Measurements from ENCODE around the gene DLX3.

DLX3 gene

GRCh38 chr17:50024808-50025207 is 29.8 kb upstream of the DLX3 start:
- DNase-seq (ENCODE audit: low read depth, low spot score) = no peak

DNA sequence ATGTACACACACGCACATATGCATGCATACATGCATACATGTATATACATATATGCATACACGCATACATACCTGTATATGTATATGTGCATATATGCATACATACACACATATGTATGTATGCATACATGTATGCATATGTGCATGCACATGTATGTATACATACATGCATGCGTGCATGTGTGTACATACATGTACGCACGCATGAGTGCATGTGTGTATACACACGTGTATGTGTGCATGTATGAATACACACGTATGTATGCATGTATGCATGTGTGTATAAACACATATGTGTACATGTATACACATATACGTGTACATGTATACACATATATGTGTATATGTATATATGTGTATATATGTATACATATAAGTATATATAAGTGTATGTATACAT is 28.5 kb upstream of the DLX3 start:
- DNase-seq (ENCODE audit: low read depth, low spot score) = no peak

DNA sequence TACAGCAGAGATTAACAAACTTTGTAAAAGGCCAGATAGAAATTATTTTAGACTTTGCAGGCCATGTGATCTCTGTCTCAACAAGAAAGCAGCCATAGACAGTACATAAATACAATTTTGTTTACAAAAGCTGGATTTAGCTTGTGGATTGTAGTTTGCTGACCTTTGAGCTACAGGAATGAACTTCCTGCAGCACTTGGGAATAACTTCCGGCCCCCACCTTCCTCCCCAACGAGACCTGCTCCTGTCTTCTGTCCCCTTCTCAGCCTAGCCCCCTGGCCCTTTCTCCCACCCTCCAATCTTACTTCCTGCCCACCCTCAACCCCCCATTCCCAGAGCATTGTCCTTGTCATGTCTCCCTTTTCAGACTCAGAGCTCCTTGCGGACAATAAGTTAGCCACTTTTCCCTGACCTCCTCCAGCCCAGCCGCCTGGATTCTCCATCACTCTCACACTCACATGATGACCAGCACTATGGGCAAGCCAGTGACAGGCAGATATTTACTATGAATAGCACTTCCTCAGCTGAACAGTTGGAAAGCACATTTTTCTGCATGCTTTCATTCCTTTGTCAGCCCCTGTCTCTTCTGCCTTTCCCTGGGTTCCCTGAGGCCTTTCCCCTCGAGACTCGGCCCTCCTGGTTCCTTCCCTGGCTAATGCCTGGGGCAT is 27.6 kb upstream of the DLX3 start:
- no peak for DNase-seq (ENCODE audit: low read depth, low spot score)

- DNase-seq (ENCODE audit: low read depth, low spot score) = no peak
Measured at GRCh38 chr17:50021681-50022370, 26.8 kb upstream of the DLX3 start.

DNA sequence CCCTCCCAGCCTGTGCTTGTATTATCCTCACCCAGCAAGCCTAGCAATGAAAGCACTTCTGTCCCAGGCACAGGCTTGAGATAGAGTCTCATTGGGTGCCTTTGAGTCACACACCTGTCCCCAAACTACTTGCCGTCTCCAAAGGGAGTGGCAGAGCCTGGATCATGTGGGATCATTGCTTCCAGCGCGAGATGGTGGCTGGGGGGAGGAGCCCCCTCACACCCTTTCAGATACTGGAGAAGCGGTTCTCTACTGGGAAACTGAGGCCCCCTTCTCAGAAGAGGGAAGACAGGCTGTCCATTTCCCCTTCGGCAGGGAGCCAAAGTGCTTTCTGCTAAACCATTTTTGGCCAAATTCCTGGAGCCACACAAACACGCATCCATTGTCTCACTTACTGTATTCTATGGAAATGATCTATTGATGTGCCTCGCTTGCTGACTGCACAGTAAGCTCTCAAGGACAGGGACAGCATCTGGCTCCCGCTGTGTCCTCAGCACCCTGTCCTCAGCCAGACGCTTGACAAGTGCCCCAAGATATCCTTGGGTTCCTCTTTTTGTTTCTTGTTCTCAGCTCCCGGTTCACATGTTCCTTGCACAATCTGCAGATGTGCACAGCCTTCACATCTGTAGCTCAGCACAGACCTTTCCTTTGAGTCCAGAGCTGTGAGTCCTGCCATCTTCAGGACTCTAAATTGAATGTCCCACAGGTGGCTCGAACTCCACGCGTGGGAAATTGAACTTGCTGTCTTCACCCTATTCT is 26.0 kb upstream of the DLX3 start:
- no peak for DNase-seq (ENCODE audit: low read depth, low spot score)

DNA sequence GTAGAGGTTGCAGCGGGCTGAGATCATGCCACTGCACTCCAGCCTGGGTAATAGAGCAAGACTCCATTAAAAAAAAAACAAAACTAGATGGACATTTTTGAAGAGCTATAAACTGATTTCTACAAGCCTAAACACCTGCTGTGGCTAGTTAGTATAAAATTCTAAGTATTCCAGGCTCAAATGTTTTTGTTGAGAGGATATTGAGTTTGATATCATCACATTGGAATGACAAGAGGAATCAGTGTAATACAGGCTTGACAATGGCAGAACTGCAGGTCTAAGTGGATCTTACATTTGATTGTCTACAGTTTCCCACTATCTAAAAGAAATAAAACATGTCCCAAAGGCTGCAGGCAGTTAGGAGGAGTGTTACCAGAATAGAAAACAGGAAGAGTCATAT is 23.9 kb upstream of the DLX3 start:
- DNase-seq (ENCODE audit: low read depth, low spot score) = no peak

- no peak for DNase-seq (ENCODE audit: low read depth, low spot score)
Measured at GRCh38 chr17:50015146-50015545, 20.1 kb upstream of the DLX3 start.

DNA sequence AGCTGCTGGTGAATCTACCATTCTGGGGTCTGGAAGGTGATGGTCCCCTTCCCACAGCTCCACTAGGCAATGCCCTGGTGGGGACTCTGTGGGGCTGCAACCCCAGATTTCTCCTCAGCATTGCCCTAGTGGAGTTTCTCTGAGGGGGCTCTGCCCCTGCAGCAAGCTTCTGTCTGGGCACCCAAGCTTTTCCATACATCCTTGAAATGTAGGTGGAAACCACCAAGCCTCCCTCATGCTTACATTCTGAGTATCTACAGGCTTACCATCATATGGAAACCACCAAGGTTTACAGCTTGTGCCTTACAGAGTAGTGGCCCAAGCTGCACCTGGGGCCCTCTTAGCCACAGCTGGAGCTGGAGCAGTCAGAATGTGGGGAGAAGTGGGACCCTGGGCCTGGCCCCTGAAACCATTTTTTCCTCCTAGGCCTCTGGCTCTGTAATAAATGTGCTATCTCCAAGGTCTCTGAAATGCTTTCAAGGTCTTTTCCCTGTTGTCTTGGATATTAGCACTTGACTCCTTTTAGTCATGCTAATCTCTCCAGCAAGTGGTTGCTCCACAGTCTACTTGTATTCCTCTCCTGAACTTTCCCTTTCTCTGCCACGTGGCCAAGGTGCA is 19.6 kb upstream of the DLX3 start:
- no peak for DNase-seq (ENCODE audit: low read depth, low spot score)

GRCh38 chr17:50013079-50013478 is 18.1 kb upstream of the DLX3 start:
- DNase-seq (ENCODE audit: low read depth, low spot score) = no peak

GRCh38 chr17:50009282-50009681 is 14.3 kb upstream of the DLX3 start:
- DNase-seq (ENCODE audit: low read depth, low spot score) = no peak

GRCh38 chr17:50003911-50004310 is 8.9 kb upstream of the DLX3 start:
- DNase-seq (ENCODE audit: low read depth, low spot score) = no peak

DNA sequence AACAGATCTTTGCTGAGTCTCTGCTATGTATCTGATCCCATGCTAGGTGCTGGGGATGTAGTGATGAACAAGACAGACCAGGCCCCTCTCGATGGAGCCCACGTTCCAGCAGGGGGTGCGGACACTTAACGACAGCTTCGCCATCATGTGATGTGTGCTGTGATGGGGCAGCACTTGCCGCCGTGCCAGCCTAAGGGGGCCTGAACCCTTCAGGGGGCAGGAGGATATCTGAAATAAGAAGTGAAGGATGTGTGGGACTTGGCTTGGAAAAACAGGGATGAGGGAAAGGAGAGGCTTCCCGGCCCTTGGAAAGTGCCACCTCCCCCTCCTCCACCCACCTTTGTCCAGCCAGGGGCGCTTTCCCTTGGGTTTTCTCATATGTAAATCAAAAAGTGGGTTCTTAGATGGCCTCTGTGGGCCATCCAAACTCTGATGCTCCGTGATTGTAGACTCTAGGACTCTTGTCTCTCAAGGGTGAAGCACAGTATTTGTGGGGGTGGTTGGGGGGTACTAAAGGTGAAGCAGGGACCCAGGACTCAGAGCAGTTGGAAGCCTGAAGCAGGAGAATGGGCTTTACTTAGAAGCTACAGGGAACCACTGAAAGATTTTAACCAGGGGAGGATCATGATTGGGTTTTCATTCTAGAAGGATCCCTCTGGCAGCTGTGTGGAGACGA is 4.0 kb upstream of the DLX3 start:
- DNase-seq (ENCODE audit: low read depth, low spot score) = no peak

DNA sequence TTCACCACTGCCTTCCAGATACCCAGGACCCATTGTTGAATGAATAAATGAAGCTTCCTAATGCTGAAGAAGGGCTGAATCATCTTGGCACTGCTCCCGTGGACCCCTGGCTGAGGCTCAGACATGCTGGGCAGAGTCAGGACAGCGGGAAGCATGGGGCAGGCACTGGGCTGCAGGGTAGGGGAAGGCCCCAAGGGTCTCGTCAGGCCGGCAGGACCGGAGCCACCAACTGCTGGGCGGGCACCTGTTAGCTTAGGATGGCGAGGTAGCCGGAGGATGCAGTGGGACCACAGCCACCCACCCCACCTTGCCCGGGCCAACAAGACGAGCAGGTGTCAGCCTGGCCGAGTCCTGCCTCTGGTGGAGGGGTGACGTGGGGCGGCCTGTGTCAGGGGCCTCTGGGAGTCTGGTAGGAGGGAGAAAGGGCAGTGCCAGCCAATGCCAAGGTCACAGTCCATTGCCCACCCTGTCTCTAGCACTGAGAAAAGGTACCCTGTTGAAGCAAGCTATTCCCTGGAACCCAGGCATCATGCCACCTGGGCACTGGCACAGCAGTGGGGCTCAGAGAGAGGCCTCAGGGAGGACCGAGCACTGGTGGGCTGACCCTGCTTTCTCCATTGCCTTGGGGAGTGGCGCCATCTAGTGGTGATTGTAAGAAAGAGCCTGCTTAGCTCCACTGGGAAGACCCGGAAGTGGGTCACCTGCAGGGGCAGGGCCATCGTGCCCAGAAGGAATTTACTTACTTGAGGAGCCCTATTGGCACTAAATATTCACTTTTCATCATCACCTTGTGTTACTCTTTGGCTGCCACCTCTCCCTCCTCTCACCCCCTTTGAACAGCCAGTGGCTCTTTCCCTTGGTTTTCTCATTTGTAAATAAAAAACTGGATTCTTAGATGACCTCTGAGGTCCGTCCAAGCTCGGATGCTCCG is 3.0 kb upstream of the DLX3 start:
- peak; percentile 79 for DNase-seq (ENCODE audit: low read depth, low spot score)

DNA sequence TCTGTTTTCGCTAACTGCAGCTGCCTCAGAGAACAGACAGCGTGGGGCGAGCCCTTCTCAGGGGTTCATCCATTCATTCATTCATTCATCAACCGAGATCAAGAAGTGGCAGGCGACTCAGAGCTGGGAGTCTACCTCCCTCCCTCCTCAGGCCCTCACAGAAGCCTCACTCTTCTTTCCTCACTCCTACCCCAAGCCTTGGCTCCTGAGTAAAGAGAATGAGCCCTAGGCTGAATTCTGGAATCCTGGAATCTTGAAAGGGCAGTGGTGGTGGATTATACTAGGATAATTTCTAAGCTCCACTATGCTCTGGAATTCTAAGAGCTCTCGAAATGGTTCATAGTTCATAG is 2.3 kb upstream of the DLX3 start:
- no peak for DNase-seq (ENCODE audit: low read depth, low spot score)

GRCh38 chr17:49996495-49997300 is 1.7 kb upstream of the DLX3 start:
- peak; percentile 32 for DNase-seq (ENCODE audit: low read depth, low spot score)

DNA sequence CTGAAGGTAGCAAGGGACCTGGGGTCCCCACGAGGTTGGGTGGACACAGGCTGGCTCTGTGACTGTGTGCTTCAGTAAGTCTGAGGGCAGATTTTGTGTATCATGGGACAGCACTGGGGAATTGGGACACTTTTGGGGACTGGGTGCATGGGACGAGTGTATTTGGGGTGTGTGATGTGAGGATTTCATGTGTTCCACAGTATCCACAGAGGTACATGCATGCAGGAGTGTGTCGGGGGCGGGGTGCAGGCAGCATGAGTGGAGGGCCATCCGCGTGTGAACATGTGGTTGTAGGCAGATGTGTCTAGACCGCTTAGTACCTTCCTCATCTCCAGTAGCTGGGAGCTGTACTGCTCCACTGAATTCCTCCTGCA is 1.1 kb upstream of the DLX3 start:
- DNase-seq (ENCODE audit: low read depth, low spot score) = no peak

- DNase-seq (ENCODE audit: low read depth, low spot score) = no peak
Measured at GRCh38 chr17:49994085-49995054, 654 bp downstream of the DLX3 start.

DNA sequence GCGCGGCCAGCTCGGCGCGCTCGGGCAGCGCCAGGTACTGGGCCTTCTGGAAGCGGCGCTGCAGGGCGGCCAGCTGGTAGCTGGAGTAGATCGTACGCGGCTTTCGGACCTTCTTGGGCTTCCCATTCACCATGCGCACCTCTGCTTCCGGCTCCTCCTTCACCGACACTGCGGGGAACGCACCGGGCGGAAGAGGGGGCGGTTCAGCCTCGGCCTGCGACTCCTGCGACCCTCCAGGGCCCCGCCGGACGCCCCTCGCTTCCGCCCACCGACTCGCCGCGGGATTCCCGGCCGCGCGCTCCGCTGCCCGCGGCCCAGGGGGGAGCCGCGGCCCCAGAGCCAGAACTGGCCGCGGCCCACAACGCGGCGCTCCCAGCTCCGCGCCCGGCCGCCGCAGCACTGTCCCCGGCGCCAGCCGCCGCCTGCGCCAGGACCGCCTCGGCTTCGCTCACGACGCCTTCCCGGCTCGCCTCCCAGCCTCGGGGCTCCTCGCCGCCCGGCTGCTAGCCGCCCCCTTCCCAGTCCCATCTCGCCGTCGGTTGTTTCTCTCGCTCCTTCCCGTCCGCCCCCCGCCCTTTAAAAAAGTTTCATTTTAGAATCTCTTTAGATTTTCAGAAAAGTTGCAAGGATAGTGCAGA is 1.5 kb downstream of the DLX3 start:
- no peak for DNase-seq (ENCODE audit: low read depth, low spot score)
